SH-SY5Y (cell line): ENCODE results near the gene PSMB5.

ENCODE experiments used
- GATA2 ChIP-seq: IDR thresholded peaks from 2 replicates; pipeline ENCODE4 v1.6.1; 2011; ENCODE audit warnings: mild to moderate bottlenecking, low read depth, low read length
- GATA3 ChIP-seq: IDR thresholded peaks from 2 replicates; pipeline ENCODE4 v1.6.1; 2011; ENCODE audit warnings: low read depth, mild to moderate bottlenecking, low read length, moderate library complexity

DNA sequence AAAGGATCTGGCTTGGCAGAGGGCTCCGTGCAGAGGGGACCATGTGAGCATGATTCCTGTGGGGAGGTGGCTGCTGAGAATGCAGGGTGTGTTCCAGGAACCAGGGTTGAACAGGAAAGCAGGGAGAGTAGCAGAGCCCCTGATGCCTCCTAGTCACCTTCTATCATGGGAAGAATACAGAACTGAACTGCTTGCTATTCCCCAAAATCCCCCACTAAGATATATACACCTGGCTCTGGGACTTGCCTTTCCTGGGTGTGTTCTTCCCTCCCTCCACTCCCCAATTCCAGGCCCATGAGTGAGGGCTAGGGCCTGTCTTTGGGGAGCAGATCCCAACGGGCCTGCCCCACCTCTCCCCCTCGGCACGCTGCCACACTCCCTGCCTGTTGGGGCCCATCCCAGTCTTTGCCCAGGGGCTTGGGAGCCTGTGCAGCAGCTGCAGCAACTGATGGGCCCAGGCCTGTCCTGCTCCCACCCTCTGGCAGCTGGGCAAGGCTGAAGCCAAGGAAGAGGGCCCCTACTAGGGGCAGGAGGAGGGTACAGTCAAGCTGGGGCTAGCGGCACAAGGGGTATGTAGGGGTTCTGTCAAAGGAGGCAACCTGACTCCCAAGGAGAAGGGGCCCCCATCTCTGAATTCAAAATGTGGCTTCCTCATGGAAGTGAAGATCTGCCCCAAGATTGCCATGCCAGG, 55.6 kb downstream of the PSMB5 start:
- TF ChIP-seq GATA2 (no peak), GATA3 (no peak)
